A549 treated with CORT108297 at 1 μM for 4 hours (cell line): Measurements from ENCODE around the gene AKR7A2. TPM values are rescaled to one million over a fixed set of nuclear protein-coding genes. Genes with fewer than 3 reads are reported as not detected.

Source experiments
- total RNA-seq: library from RNA; stranded (reverse); fragments of 200-300 nt; extraction: Qiagen RNA extraction; gene quantifications from 5 replicates; pipeline ENCODE4 v1.2.3, GENCODE V29; 2022

The AKR7A2 gene
- 33.6 to 56.1 TPM (median 52.9 TPM) in 5 replicates for total RNA-seq

GRCh38 chr1:19311931-19312781 lies at the start of gene AKR7A2, which contains the start of gene SLC66A1:
Gene AKR7A2, minus strand, starts transcription at chr1:19312144. Its CDS starts 20 bp downstream, at chr1:19312124.
Gene SLC66A1, plus strand, starts transcription at chr1:19312326. Its CDS starts 5,352 bp downstream, at chr1:19317678.

GRCh38 chr1:19288324-19289241 lies 23.4 kb downstream of the AKR7A2 start, which contains the start of gene AKR7A3:
Gene AKR7A3, minus strand, starts transcription at chr1:19288770. Its CDS starts 61 bp downstream, at chr1:19288709.

Other genes starting within 250 kb of the AKR7A2 start
- 91.6 to 115 TPM (median 103 TPM) in 5 replicates for gene UBR4, start 101.9 kb downstream of the AKR7A2 start, total RNA-seq
- 27.3 to 36.7 TPM (median 35.6 TPM) in 5 replicates for gene EMC1, start 60.6 kb downstream of the AKR7A2 start, total RNA-seq
- 67.4 to 74.9 TPM (median 67.9 TPM) in 5 replicates for gene MRTO4, start 60.3 kb downstream of the AKR7A2 start, total RNA-seq
- 0.09 to 0.21 TPM (median 0.14 TPM) in 5 replicates for gene AKR7A3, start 23.4 kb downstream of the AKR7A2 start, total RNA-seq
- gene SLC66A1, start 182 bp upstream of the AKR7A2 start, total RNA-seq = 14.9 to 26.8 TPM (median 23.2 TPM) in 5 replicates
- 218 to 255 TPM (median 225 TPM) in 5 replicates for gene CAPZB, start 173.4 kb upstream of the AKR7A2 start, total RNA-seq